GM12878 (cell line): ENCODE measurements around the gene OAF. TPM values are rescaled to one million over a fixed set of nuclear protein-coding genes. Genes with fewer than 3 reads are reported as not detected.

Experiments
- ATAC-seq: fragments of 200-7000 bp; cut with Tn5 transposase; 3 replicates; pipeline ENCODE4 v1.9.1; 2020; ENCODE audit warnings: mild to moderate bottlenecking, moderate library complexity
- BruUV-seq: library from RNA; stranded (reverse); fragments of 400-500 nt; replicated peaks from 2 replicates; lab custom pipeline; 2021; lab: Mats Ljungman, UMichigan
- CTCF ChIA-PET: fragments of 300-600 bp; sonication (Branson Sonifier 250); formaldehyde crosslinking; extraction: SDS; loops from one replicate; lab custom pipeline; 2021; ENCODE audit warnings: inconsistent platforms; lab: Yijun Ruan, JAX
- POLR2A ChIA-PET: fragments of 350-600 bp; formaldehyde crosslinking; extraction: SDS; loops from one replicate; lab custom pipeline; 2021; ENCODE audit warnings: inconsistent platforms; lab: Charles Lee
- RAD21 ChIA-PET: fragments of 300-600 bp; sonication (Branson Sonifier 250); formaldehyde crosslinking; loops from one replicate; lab custom pipeline; 2023; ENCODE audit warnings: antibody characterized with exemption; ENCODE audit not compliant: unreplicated experiment; lab: Charles Lee
- SMC1A ChIA-PET: fragments of 300-600 bp; sonication (Branson Sonifier 250); formaldehyde crosslinking; loops from one replicate; lab custom pipeline; 2023; ENCODE audit not compliant: unreplicated experiment, uncharacterized antibody; lab: Charles Lee
- DNase-seq: peaks from one replicate; pipeline ENCODE4 v3.0.0-alpha.2; 2011; ENCODE audit warnings: low read depth, low spot score
- FAIRE-seq: peaks from 3 replicates; lab custom pipeline; 2011; peaks lifted over from hg19 to GRCh38; lab: Jason Lieb, UNC
- H2AFZ ChIP-seq: 2 replicates; pipeline ENCODE4 v1.6.0; 2011; ENCODE audit warnings: low read depth, low read length, control low read depth; ENCODE audit not compliant: control insufficient read depth
- H3K27ac ChIP-seq: 2 replicates; pipeline ENCODE4 v1.5.1; 2011; ENCODE audit warnings: control low read depth; ENCODE audit not compliant: control insufficient read depth, insufficient read depth
- H3K27me3 ChIP-seq, 2 experiments: replicated peaks in 1 of 2; 2 replicates each; pipeline versions ENCODE4 v1.6.0 to v1.6.1; 2011; ENCODE audit warnings: low read length in 1 of 2; ENCODE audit not compliant: control insufficient read depth in 2 of 2, insufficient read depth in 2 of 2
- H3K36me3 ChIP-seq, 2 experiments: 2 replicates each; pipeline ENCODE4 v1.5.1; 2011; ENCODE audit warnings: low read length in 1 of 2; ENCODE audit not compliant: control insufficient read depth in 2 of 2, insufficient read depth in 2 of 2
- H3K4me1 ChIP-seq: 2 replicates; pipeline ENCODE4 v1.6.1; 2011; ENCODE audit warnings: mild to moderate bottlenecking, low read length, moderate library complexity, mixed read lengths; ENCODE audit not compliant: control insufficient read depth, insufficient read depth
- H3K4me2 ChIP-seq: 2 replicates; pipeline ENCODE4 v1.6.0; 2011; ENCODE audit warnings: control low read depth; ENCODE audit not compliant: control insufficient read depth, insufficient read depth
- H3K4me3 ChIP-seq: fragments of 200-600 bp; sonication (generic); 2 replicates; pipeline ENCODE4 v1.5.1; 2016
- H3K79me2 ChIP-seq: 2 replicates; pipeline ENCODE4 v1.6.0; 2011; ENCODE audit warnings: low read length; ENCODE audit not compliant: control insufficient read depth, insufficient read depth
- H3K9ac ChIP-seq: 2 replicates; pipeline ENCODE4 v1.8.0; 2011; ENCODE audit warnings: low read length, control low read depth, mixed read lengths; ENCODE audit not compliant: control insufficient read depth, insufficient read depth
- H3K9me3 ChIP-seq: replicated peaks from 3 replicates; pipeline ENCODE4 v1.5.1; 2011; ENCODE audit warnings: mild to moderate bottlenecking, low read length; ENCODE audit not compliant: control insufficient read depth, insufficient read depth
- H4K20me1 ChIP-seq: 2 replicates; pipeline ENCODE4 v1.6.0; 2011; ENCODE audit not compliant: control insufficient read depth, insufficient read depth
- E2F4 ChIP-seq: IDR thresholded peaks from 2 replicates; pipeline ENCODE4 v1.6.1; 2012; ENCODE audit warnings: low read depth, low read length, improper control_type of control experiment
- PRDM15 ChIP-seq: fragments of 450-650 bp; formaldehyde crosslinking; IDR thresholded peaks from 2 replicates; pipeline ENCODE4 v1.4.0; 2020; ENCODE audit warnings: mild to moderate bottlenecking, moderate library complexity
- SKIL ChIP-seq: fragments of 450-650 bp; IDR thresholded peaks from 2 replicates; pipeline ENCODE4 v1.6.1; 2017; ENCODE audit warnings: mild to moderate bottlenecking, low read depth, inconsistent platforms; ENCODE audit not compliant: poor library complexity, severe bottlenecking
- ZBED1 ChIP-seq: IDR thresholded peaks from 2 replicates; pipeline ENCODE4 v1.6.1; 2016; ENCODE audit warnings: borderline replicate concordance
- ZBTB4 ChIP-seq: fragments of 450-650 bp; formaldehyde crosslinking; IDR thresholded peaks from 2 replicates; pipeline ENCODE4 v1.4.0; 2022; ENCODE audit warnings: mild to moderate bottlenecking, moderate library complexity
- WGBS: methylation state at CpG from one replicate; pipeline ENCODE4 v1.1.6; 2016; ENCODE audit warnings: low lambda C conversion rate; ENCODE audit not compliant: insufficient replicate concordance, insufficient coverage; ENCODE audit errors: missing lambda C conversion rate; 5-methylcytosine and 5-hydroxymethylcytosine counted together
- in situ Hi-C: fragments of 300-500 bp; cut with MboI; formaldehyde crosslinking; loops from 9 replicates; pipeline ENCODE4 v1.14.3; 2018; ENCODE audit warnings: mixed read lengths
- intact Hi-C: fragments of 100-400 bp; cut with micrococcal nuclease; formaldehyde crosslinking; loops from one replicate; pipeline ENCODE4 v1.14.2; 2022; ENCODE audit not compliant: unreplicated experiment
- polyA plus RNA-seq, 11 experiments: library from polyadenylated mRNA; depleted of rRNA in 4 of 11; unstranded in 6 of 11; stranded (reverse) in 5 of 11; fragments of >200 nt; fragmentation: Nextera tagmentation in 4 of 11; fragmentation: Illumina TruSeq in 1 of 11; extraction: Ambion mirVana in 4 of 11; extraction: Trizol in 1 of 11; gene quantifications; 1 replicate in 1 of 11; 2 replicates in 10 of 11; pipeline versions ENCODE4 v1.2.1 to v1.2.3, GENCODE V29; 2011 to 2016; ENCODE audit warnings: inconsistent platforms in 2 of 11, missing spikeins in 2 of 11, low read depth in 1 of 11
- total RNA-seq, 4 experiments: library from RNA; depleted of rRNA in 3 of 4; stranded (reverse); fragments of >200 nt in 3 of 4; fragmentation: Illumina TruSeq in 1 of 4; extraction: Trizol in 1 of 4; gene quantifications; 2 replicates each; pipeline versions ENCODE4 v1.2.1 to v1.2.3, GENCODE V29; 2013 to 2021

The OAF gene
- total and polyA plus RNA-seq, 10 of the 15 experiments (the other 5 are each of a cell fraction or from before 2014, with no cell fraction given), result 0.10 to 4.7 (median 1.1) TPM

GRCh38 chr11:120241277-120241676 is 30.4 kb downstream of the OAF start:
- 27% methylated on average over 7 of the region's 7 CpGs for WGBS

More at GRCh38 chr11:120241277-120241676, 30.4 kb downstream of the OAF start:
- intact Hi-C loops, result no loop called here
- DNase-seq (no peak), FAIRE-seq (no peak), ATAC-seq (no peak)
- Histone ChIP-seq H3K4me2 (no peak overlapping the region), H3K9me3 (no peaks in the 10 kb centered on the region; the same call in 2 of the 3 replicates), H3K4me1 (peaks cover 10% of the 10 kb centered on the region; the same call in 1 of the 2 replicates), H3K36me3 (no peaks in the 10 kb centered on the region), H4K20me1 (no peaks in the 10 kb centered on the region), H3K79me2 (no peaks in the 10 kb centered on the region), H3K4me3 (no peak overlapping the region), H3K9ac (no peak overlapping the region), H2AFZ (no peak overlapping the region), H3K27me3 (peaks cover 2 to 4% of the 10 kb centered on the region in 2 experiments; a peak in 2 of 4 replicates), H3K27ac (no peak overlapping the region)
- ChIA-PET POLR2A (no interaction called here), SMC1A (interaction anchor here (10.7 kb wide), 1 partner anchor 58 kb away, joined by 176 read pairs; no protein-coding TSS in a partner anchor), RAD21 (interaction anchor here (10.3 kb wide), 1 partner anchor 59 kb away, joined by 127 read pairs; no protein-coding TSS in a partner anchor), CTCF (interaction anchor here (21.3 kb wide), 1 partner anchor 60 kb away, joined by 296 read pairs; no protein-coding TSS in a partner anchor)
- in situ Hi-C loops, result no loop called here
- no TSS peak for BruUV-seq
- TF ChIP-seq ZBTB4 (no peak), ZBED1 (no peak), E2F4 (no peak), SKIL (no peak), PRDM15 (CRISPR knock-in tag) (no peak)
